Superior temporal gyrus (tissue), 1 donor: ENCODE data around the gene TBX19.

Experiments used
- DNase-seq: peaks from one replicate; pipeline ENCODE4 v3.0.0-alpha.2; 2016; ENCODE audit errors: extremely low spot score

Gene TBX19

GRCh38 chr1:168281603-168282325, 1.1 kb downstream of the TBX19 start:
- DNase-seq = no peak

GRCh38 chr1:168285521-168285790, 4.8 kb downstream of the TBX19 start:
- no peak for DNase-seq

GRCh38 chr1:168285971-168286927, 5.6 kb downstream of the TBX19 start:
- DNase-seq = no peak

GRCh38 chr1:168287237-168287664, 6.6 kb downstream of the TBX19 start:
- no peak for DNase-seq

- no peak for DNase-seq
Observed at GRCh38 chr1:168288311-168289052, 7.8 kb downstream of the TBX19 start.

- DNase-seq = no peak
Observed at GRCh38 chr1:168291222-168291837, 10.7 kb downstream of the TBX19 start.

GRCh38 chr1:168293356-168293755, 12.7 kb downstream of the TBX19 start:
- DNase-seq = no peak

GRCh38 chr1:168295411-168296114, 14.9 kb downstream of the TBX19 start:
- DNase-seq = no peak

- no peak for DNase-seq
Observed at GRCh38 chr1:168297019-168297730, 16.5 kb downstream of the TBX19 start.

GRCh38 chr1:168298446-168298845, 17.8 kb downstream of the TBX19 start:
- DNase-seq = no peak

GRCh38 chr1:168300626-168301025, 19.9 kb downstream of the TBX19 start:
- peak; percentile 52 for DNase-seq

- no peak for DNase-seq
Observed at GRCh38 chr1:168301664-168302320, 21.1 kb downstream of the TBX19 start.

GRCh38 chr1:168303716-168304540, 23.3 kb downstream of the TBX19 start:
- no peak for DNase-seq

- DNase-seq = no peak
Observed at GRCh38 chr1:168304865-168305264, 24.2 kb downstream of the TBX19 start.

GRCh38 chr1:168312718-168313604, 32.3 kb downstream of the TBX19 start:
- no peak for DNase-seq

GRCh38 chr1:168316142-168316541, 35.5 kb downstream of the TBX19 start:
- DNase-seq = no peak

- DNase-seq = no peak
Observed at GRCh38 chr1:168317309-168317708, 36.6 kb downstream of the TBX19 start.

GRCh38 chr1:168319691-168320090, 39.0 kb downstream of the TBX19 start:
- DNase-seq = no peak
